WTC11 (cell line): ENCODE data around the gene BRICD5. TPM values are rescaled to one million over a fixed set of nuclear protein-coding genes. Genes with fewer than 3 reads are reported as not detected.

Experiments used
- ATAC-seq: fragments of 200-7000 bp; cut with Tn5 transposase; 2 replicates; pipeline ENCODE4 v1.10.0; 2021; ENCODE audit warnings: mild to moderate bottlenecking, moderate library complexity
- CTCF ChIA-PET: fragments of 300-600 bp; sonication (Branson Sonifier 250); formaldehyde crosslinking; loops from one replicate; lab custom pipeline; 2021; ENCODE audit warnings: antibody characterized with exemption; lab: Charles Lee
- POLR2A ChIA-PET: fragments of 350-600 bp; sonication (Branson Sonifier 250); formaldehyde crosslinking; loops from one replicate; lab custom pipeline; 2021; ENCODE audit warnings: antibody characterized with exemption; lab: Charles Lee
- DNase-seq: peaks from one replicate; pipeline ENCODE4 v3.0.0; 2021; ENCODE audit warnings: low spot score
- H3K27ac Mint-ChIP-seq: 2 replicates; pipeline ENCODE4 v1.8.0; 2021; ENCODE audit warnings: mixed read lengths
- H3K27me3 Mint-ChIP-seq: 2 replicates; pipeline ENCODE4 v1.8.0; 2021; ENCODE audit warnings: low read depth, mild to moderate bottlenecking, moderate library complexity, mixed read lengths
- H3K36me3 Mint-ChIP-seq: 2 replicates; pipeline ENCODE4 v1.8.0; 2021; ENCODE audit warnings: mixed read lengths
- H3K4me1 Mint-ChIP-seq: 2 replicates; pipeline ENCODE4 v1.8.0; 2022; ENCODE audit warnings: mixed read lengths
- H3K4me3 Mint-ChIP-seq: 2 replicates; pipeline ENCODE4 v1.8.0; 2021; ENCODE audit warnings: mild to moderate bottlenecking, moderate library complexity, mixed read lengths
- H3K9me3 Mint-ChIP-seq: 2 replicates; pipeline ENCODE4 v1.8.0; 2021; ENCODE audit warnings: mixed read lengths
- CBFB ChIP-seq: sonication (generic); formaldehyde crosslinking; IDR thresholded peaks from 2 replicates; pipeline ENCODE4 v1.8.1; 2022; ENCODE audit warnings: mild to moderate bottlenecking, low read depth, missing genetic modification reagents
- EMX1 ChIP-seq: fragments of 250-450 bp; sonication (Bioruptor Pico); IDR thresholded peaks from 2 replicates; pipeline ENCODE4 v1.8.0; 2021; ENCODE audit warnings: mild to moderate bottlenecking
- ESRRA ChIP-seq: sonication (generic); formaldehyde crosslinking; IDR thresholded peaks from 2 replicates; pipeline ENCODE4 v1.8.1; 2022; ENCODE audit warnings: mild to moderate bottlenecking, missing genetic modification reagents, borderline replicate concordance
- FOXK1 ChIP-seq: sonication (generic); formaldehyde crosslinking; IDR thresholded peaks from 2 replicates; pipeline ENCODE4 v1.8.0; 2022; ENCODE audit warnings: mild to moderate bottlenecking, moderate library complexity, missing genetic modification reagents
- GABPB1 ChIP-seq: sonication (generic); formaldehyde crosslinking; IDR thresholded peaks from 2 replicates; pipeline ENCODE4 v1.8.1; 2023; ENCODE audit warnings: mild to moderate bottlenecking, missing genetic modification reagents
- HMGA2 ChIP-seq: fragments of 250-450 bp; sonication (Bioruptor Pico); IDR thresholded peaks from 2 replicates; pipeline ENCODE4 v1.4.0; 2021; ENCODE audit warnings: mild to moderate bottlenecking, moderate library complexity
- MYBL2 ChIP-seq: sonication (generic); formaldehyde crosslinking; IDR thresholded peaks from 2 replicates; pipeline ENCODE4 v1.8.1; 2023; ENCODE audit warnings: mild to moderate bottlenecking, moderate library complexity, missing genetic modification reagents
- NFYB ChIP-seq: sonication (generic); formaldehyde crosslinking; conservative IDR thresholded peaks from 2 replicates; pipeline ENCODE4 v1.8.0; 2022; ENCODE audit warnings: low read depth, missing genetic modification reagents
- NR1H2 ChIP-seq: sonication (generic); formaldehyde crosslinking; IDR thresholded peaks from 2 replicates; pipeline ENCODE4 v1.9.0; 2021; ENCODE audit warnings: mild to moderate bottlenecking, moderate library complexity, missing genetic modification reagents
- NR2C2 ChIP-seq: sonication (generic); formaldehyde crosslinking; IDR thresholded peaks from 2 replicates; pipeline ENCODE4 v1.8.0; 2022; ENCODE audit warnings: mild to moderate bottlenecking, missing genetic modification reagents
- NR3C1 ChIP-seq: sonication (generic); formaldehyde crosslinking; conservative IDR thresholded peaks from 2 replicates; pipeline ENCODE4 v1.8.1; 2023; ENCODE audit warnings: low read depth, mild to moderate bottlenecking, missing genetic modification reagents
- RORB ChIP-seq: fragments of 250-450 bp; sonication (Bioruptor Pico); IDR thresholded peaks from 2 replicates; pipeline ENCODE4 v1.9.0; 2021; ENCODE audit warnings: mild to moderate bottlenecking
- SMAD3 ChIP-seq: sonication (generic); formaldehyde crosslinking; IDR thresholded peaks from 2 replicates; pipeline ENCODE4 v1.8.0; 2022; ENCODE audit warnings: missing genetic modification reagents, mild to moderate bottlenecking, borderline replicate concordance
- SMAD4 ChIP-seq: sonication (generic); formaldehyde crosslinking; IDR thresholded peaks from 2 replicates; pipeline ENCODE4 v1.8.0; 2022; ENCODE audit warnings: mild to moderate bottlenecking, missing genetic modification reagents
- SOX15 ChIP-seq: fragments of 250-450 bp; sonication (Bioruptor Pico); IDR thresholded peaks from 2 replicates; pipeline ENCODE4 v1.9.0; 2021; ENCODE audit warnings: mild to moderate bottlenecking
- TEAD1 ChIP-seq: sonication (generic); formaldehyde crosslinking; IDR thresholded peaks from 2 replicates; pipeline ENCODE4 v1.8.0; 2022; ENCODE audit warnings: mild to moderate bottlenecking, missing genetic modification reagents
- ZNF219 ChIP-seq: sonication (generic); formaldehyde crosslinking; IDR thresholded peaks from 2 replicates; pipeline ENCODE4 v1.8.0; 2023; ENCODE audit warnings: missing genetic modification reagents, mild to moderate bottlenecking, borderline replicate concordance
- total RNA-seq: library from RNA; stranded (reverse); gene quantifications from 3 replicates; pipeline ENCODE4 v1.2.3, GENCODE V29; 2021
- TF ChIP-seq, protein P1 (sequence below): fragments of 250-450 bp; sonication (Bioruptor Pico); IDR thresholded peaks from 2 replicates; pipeline ENCODE4 v1.8.0; 2021; ENCODE audit warnings: mild to moderate bottlenecking
- TF ChIP-seq, protein P2 (sequence below): sonication (generic); formaldehyde crosslinking; IDR thresholded peaks from 2 replicates; pipeline ENCODE4 v1.8.1; 2023; ENCODE audit warnings: mild to moderate bottlenecking, moderate library complexity, missing genetic modification reagents
- TF ChIP-seq, protein P3 (sequence below): sonication (generic); formaldehyde crosslinking; IDR thresholded peaks from 2 replicates; pipeline ENCODE4 v1.8.0; 2023; ENCODE audit warnings: missing genetic modification reagents, mild to moderate bottlenecking, borderline replicate concordance
- TF ChIP-seq, protein P4 (sequence below): sonication (generic); formaldehyde crosslinking; IDR thresholded peaks from 2 replicates; pipeline ENCODE4 v1.8.0; 2023; ENCODE audit warnings: missing genetic modification reagents

The BRICD5 gene
- total RNA-seq, 1 experiment from 2014 or later = 13.6 TPM

DNA sequence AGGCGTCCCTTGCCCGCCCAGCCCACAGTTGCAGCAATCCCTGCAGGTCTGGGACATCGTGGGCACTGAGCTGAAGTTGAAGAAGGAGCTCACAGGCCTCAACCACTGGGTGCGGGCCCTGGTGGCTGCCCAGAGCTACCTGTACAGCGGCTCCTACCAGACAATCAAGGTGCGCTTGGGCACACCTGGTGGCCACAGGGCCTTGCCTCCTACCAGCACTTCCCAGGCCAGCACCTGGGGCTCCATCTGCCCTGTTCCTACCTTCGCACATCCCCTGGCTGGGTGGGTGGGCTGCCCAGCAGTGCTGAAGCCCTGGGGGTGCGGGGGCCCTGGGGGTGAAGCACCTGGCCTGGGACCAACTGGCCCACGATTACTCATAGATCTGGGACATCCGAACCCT lies 35.2 kb downstream of the BRICD5 start:
- ChIA-PET CTCF (no interaction called here), POLR2A (no interaction called here)
- no peak for TF ChIP-seq FOXK1 (CRISPR knock-in tag)
- TF ChIP-seq SMAD3 (CRISPR knock-in tag) = no peak
- TF ChIP-seq, protein P1, sequence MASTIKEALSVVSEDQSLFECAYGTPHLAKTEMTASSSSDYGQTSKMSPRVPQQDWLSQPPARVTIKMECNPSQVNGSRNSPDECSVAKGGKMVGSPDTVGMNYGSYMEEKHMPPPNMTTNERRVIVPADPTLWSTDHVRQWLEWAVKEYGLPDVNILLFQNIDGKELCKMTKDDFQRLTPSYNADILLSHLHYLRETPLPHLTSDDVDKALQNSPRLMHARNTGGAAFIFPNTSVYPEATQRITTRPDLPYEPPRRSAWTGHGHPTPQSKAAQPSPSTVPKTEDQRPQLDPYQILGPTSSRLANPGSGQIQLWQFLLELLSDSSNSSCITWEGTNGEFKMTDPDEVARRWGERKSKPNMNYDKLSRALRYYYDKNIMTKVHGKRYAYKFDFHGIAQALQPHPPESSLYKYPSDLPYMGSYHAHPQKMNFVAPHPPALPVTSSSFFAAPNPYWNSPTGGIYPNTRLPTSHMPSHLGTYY (CRISPR knock-in tag) = no peak
- no peak for TF ChIP-seq SMAD4
- TF ChIP-seq, protein P2, sequence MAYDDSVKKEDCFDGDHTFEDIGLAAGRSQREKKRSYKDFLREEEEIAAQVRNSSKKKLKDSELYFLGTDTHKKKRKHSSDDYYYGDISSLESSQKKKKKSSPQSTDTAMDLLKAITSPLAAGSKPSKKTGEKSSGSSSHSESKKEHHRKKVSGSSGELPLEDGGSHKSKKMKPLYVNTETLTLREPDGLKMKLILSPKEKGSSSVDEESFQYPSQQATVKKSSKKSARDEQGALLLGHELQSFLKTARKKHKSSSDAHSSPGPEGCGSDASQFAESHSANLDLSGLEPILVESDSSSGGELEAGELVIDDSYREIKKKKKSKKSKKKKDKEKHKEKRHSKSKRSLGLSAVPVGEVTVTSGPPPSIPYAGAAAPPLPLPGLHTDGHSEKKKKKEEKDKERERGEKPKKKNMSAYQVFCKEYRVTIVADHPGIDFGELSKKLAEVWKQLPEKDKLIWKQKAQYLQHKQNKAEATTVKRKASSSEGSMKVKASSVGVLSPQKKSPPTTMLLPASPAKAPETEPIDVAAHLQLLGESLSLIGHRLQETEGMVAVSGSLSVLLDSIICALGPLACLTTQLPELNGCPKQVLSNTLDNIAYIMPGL (CRISPR knock-in tag) = no peak
- no peak for TF ChIP-seq NFYB (CRISPR knock-in tag)
- no peak for TF ChIP-seq ESRRA
- TF ChIP-seq, protein P3, sequence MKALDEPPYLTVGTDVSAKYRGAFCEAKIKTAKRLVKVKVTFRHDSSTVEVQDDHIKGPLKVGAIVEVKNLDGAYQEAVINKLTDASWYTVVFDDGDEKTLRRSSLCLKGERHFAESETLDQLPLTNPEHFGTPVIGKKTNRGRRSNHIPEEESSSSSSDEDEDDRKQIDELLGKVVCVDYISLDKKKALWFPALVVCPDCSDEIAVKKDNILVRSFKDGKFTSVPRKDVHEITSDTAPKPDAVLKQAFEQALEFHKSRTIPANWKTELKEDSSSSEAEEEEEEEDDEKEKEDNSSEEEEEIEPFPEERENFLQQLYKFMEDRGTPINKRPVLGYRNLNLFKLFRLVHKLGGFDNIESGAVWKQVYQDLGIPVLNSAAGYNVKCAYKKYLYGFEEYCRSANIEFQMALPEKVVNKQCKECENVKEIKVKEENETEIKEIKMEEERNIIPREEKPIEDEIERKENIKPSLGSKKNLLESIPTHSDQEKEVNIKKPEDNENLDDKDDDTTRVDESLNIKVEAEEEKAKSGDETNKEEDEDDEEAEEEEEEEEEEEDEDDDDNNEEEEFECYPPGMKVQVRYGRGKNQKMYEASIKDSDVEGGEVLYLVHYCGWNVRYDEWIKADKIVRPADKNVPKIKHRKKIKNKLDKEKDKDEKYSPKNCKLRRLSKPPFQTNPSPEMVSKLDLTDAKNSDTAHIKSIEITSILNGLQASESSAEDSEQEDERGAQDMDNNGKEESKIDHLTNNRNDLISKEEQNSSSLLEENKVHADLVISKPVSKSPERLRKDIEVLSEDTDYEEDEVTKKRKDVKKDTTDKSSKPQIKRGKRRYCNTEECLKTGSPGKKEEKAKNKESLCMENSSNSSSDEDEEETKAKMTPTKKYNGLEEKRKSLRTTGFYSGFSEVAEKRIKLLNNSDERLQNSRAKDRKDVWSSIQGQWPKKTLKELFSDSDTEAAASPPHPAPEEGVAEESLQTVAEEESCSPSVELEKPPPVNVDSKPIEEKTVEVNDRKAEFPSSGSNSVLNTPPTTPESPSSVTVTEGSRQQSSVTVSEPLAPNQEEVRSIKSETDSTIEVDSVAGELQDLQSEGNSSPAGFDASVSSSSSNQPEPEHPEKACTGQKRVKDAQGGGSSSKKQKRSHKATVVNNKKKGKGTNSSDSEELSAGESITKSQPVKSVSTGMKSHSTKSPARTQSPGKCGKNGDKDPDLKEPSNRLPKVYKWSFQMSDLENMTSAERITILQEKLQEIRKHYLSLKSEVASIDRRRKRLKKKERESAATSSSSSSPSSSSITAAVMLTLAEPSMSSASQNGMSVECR = no peak
- Mint-ChIP-seq H3K9me3 (no peaks in the 10 kb centered on the region), H3K27me3 (no peaks in the 10 kb centered on the region), H3K4me3 (no peak overlapping the region), H3K4me1 (no peaks in the 10 kb centered on the region), H3K27ac (no peak overlapping the region), H3K36me3 (peaks cover 19% of the 10 kb centered on the region)
- ATAC-seq (no peak), DNase-seq (no peak)

DNA sequence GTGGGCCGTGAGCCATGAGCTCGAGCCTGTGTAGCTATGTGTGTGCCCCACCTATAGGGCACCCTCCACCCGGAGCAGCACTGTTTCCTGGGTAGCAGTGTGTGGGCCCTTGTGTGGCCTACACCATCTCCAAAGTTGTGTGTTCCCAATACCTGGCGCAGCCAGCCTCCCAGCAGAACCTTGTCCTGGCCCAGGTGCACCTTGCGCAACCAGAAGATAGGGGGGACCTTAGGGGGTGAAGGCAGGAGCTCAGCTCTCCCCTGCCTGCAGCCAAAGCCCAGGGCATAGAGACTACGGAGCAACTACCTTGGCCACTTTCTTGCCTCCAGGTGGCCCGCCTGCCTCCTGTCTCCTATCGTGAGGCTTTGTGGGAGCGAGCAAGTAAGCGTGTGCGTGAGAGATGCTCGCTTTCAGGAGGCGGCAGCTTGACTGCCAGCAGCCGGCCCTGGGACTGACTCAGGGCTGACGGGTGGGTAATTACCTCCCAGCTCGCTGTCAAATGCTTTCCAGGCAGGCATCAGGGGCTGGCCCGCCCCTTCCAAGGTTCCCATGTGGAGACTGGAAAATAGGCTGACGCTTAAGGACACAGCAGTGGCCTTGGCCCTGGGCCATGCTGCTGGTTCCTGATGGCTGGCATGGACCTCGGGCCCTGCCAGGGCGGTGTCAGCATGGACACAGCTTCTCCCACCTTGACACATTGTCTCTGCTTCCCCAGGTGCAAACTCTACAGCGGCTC lies 36.1 kb downstream of the BRICD5 start:
- CTCF ChIA-PET = no interaction called here
- Mint-ChIP-seq H3K9me3 (no peaks in the 10 kb centered on the region), H3K4me1 (no peaks in the 10 kb centered on the region), H3K4me3 (no peak overlapping the region), H3K36me3 (peaks cover 19% of the 10 kb centered on the region), H3K27ac (no peak overlapping the region), H3K27me3 (no peaks in the 10 kb centered on the region)
- ATAC-seq = no peak
- TF ChIP-seq NR1H2 (CRISPR knock-in tag) (no peak), HMGA2 (no peak), SOX15 (no peak), GABPB1 (CRISPR knock-in tag) (no peak), NR3C1 (CRISPR knock-in tag) (no peak), FOXK1 (CRISPR knock-in tag) (no peak), EMX1 (CRISPR knock-in tag) (no peak), RORB (no peak), TEAD1 (CRISPR knock-in tag) (no peak), NR2C2 (CRISPR knock-in tag) (no peak), MYBL2 (no peak), ZNF219 (CRISPR knock-in tag) (no peak), CBFB (CRISPR knock-in tag) (no peak)
- TF ChIP-seq, protein P4, sequence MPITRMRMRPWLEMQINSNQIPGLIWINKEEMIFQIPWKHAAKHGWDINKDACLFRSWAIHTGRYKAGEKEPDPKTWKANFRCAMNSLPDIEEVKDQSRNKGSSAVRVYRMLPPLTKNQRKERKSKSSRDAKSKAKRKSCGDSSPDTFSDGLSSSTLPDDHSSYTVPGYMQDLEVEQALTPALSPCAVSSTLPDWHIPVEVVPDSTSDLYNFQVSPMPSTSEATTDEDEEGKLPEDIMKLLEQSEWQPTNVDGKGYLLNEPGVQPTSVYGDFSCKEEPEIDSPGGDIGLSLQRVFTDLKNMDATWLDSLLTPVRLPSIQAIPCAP (CRISPR knock-in tag) = no peak
- no peak for DNase-seq
- POLR2A ChIA-PET = no interaction called here
